Measurements from ENCODE around the gene ELK1. TPM values are rescaled to one million over a fixed set of nuclear protein-coding genes. Genes with fewer than 3 reads are reported as not detected.

ELK1 gene
- total RNA-seq, 1 donor from 2014 or later, result 35.0 TPM

GRCh38 chrX:47643926-47644325, 6.4 kb downstream of the ELK1 start:
- H3K36me3 Mint-ChIP-seq, result peaks cover 29% of the 10 kb centered on the region
- TF ChIP-seq, protein P1, sequence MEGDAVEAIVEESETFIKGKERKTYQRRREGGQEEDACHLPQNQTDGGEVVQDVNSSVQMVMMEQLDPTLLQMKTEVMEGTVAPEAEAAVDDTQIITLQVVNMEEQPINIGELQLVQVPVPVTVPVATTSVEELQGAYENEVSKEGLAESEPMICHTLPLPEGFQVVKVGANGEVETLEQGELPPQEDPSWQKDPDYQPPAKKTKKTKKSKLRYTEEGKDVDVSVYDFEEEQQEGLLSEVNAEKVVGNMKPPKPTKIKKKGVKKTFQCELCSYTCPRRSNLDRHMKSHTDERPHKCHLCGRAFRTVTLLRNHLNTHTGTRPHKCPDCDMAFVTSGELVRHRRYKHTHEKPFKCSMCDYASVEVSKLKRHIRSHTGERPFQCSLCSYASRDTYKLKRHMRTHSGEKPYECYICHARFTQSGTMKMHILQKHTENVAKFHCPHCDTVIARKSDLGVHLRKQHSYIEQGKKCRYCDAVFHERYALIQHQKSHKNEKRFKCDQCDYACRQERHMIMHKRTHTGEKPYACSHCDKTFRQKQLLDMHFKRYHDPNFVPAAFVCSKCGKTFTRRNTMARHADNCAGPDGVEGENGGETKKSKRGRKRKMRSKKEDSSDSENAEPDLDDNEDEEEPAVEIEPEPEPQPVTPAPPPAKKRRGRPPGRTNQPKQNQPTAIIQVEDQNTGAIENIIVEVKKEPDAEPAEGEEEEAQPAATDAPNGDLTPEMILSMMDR (IDR thresholded peaks at IDR 0.05; ENCODE audit: unreplicated experiment), result no peak
- no peaks in the 10 kb centered on the region for H3K27me3 Mint-ChIP-seq (ENCODE audit: low read depth)
- H3K9me3 Mint-ChIP-seq, result peaks cover 28% of the 10 kb centered on the region
- DNase-seq (ENCODE audit: low spot score in 2 of 2, unreplicated experiment in 2 of 2), result no peak
- H3K4me1 Mint-ChIP-seq, result peaks cover 10% of the 10 kb centered on the region
- H3K27ac Mint-ChIP-seq, result no peak overlapping the region
- no peak overlapping the region for H3K4me3 Mint-ChIP-seq

- peaks cover 20% of the 10 kb centered on the region for H3K9me3 Mint-ChIP-seq
Observed at GRCh38 chrX:47638816-47639215, 11.5 kb downstream of the ELK1 start.

DNA sequence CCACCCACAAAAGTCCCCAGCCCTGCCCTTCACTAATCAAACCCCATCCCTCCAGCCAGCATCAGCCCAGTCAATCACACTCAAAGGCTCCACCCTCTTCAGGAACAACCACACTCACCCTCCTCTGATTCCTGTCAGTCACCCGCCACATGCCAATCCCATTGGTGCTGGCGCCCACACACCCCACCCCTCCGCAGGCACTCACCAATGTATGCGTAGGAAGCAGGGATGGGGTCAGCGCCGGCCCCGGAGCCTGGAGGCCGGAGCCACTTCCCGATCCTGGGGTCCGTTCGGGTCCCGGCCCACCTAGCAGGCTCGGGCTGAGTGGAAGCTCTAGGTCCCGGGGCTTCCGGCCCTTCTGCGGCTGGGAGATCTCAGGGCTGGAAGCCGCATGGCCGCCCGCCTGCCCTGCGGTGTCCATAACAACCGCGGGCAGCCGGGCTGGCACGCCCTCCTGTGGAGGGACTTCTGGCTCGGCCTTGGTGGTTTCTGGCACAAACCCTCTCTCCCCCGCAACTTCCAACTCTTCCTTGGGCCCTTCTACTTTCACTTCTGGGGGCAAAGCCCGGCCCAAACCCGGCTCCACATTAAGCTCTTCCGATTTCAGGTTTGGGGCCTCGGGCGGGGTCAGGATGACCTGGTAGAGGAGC, 12.7 kb downstream of the ELK1 start:
- TF ChIP-seq, protein P1 (IDR thresholded peaks at IDR 0.05; ENCODE audit: unreplicated experiment), result no peak
- no peak overlapping the region for H3K27ac Mint-ChIP-seq
- no peak overlapping the region for H3K4me3 Mint-ChIP-seq
- H3K4me1 Mint-ChIP-seq, result no peaks in the 10 kb centered on the region
- no peaks in the 10 kb centered on the region for H3K27me3 Mint-ChIP-seq (ENCODE audit: low read depth)
- H3K9me3 Mint-ChIP-seq, result peaks cover 20% of the 10 kb centered on the region
- H3K36me3 Mint-ChIP-seq, result peaks cover 40% of the 10 kb centered on the region
- DNase-seq (ENCODE audit: low spot score in 2 of 2, unreplicated experiment in 2 of 2), result no peak

More at GRCh38 chrX:47638816-47639215, 11.5 kb downstream of the ELK1 start:
- TF ChIP-seq, protein P1 (IDR thresholded peaks at IDR 0.05; ENCODE audit: unreplicated experiment), result no peak
- DNase-seq (ENCODE audit: low spot score in 2 of 2, unreplicated experiment in 2 of 2), result no peak
- no peak overlapping the region for H3K4me3 Mint-ChIP-seq
- no peak overlapping the region for H3K27ac Mint-ChIP-seq
- H3K27me3 Mint-ChIP-seq (ENCODE audit: low read depth), result no peaks in the 10 kb centered on the region
- no peaks in the 10 kb centered on the region for H3K4me1 Mint-ChIP-seq
- peaks cover 40% of the 10 kb centered on the region for H3K36me3 Mint-ChIP-seq

- no peak for DNase-seq (ENCODE audit: low spot score in 2 of 2, unreplicated experiment in 2 of 2)
- Mint-ChIP-seq H3K4me3 (no peak overlapping the region), H3K9me3 (peaks cover 12% of the 10 kb centered on the region), H3K36me3 (peaks cover 22% of the 10 kb centered on the region), H3K4me1 (no peaks in the 10 kb centered on the region), H3K27ac (no peak overlapping the region), H3K27me3 (ENCODE audit: low read depth) (no peaks in the 10 kb centered on the region)
- TF ChIP-seq, protein P1 (IDR thresholded peaks at IDR 0.05; ENCODE audit: unreplicated experiment), result no peak
Observed at GRCh38 chrX:47634871-47635575, 15.3 kb downstream of the ELK1 start.

GRCh38 chrX:47633689-47634590, 16.4 kb downstream of the ELK1 start:
- Mint-ChIP-seq H3K36me3 (peaks cover 14% of the 10 kb centered on the region), H3K27ac (no peak overlapping the region), H3K4me1 (no peaks in the 10 kb centered on the region), H3K9me3 (peaks cover 5% of the 10 kb centered on the region), H3K4me3 (no peak overlapping the region), H3K27me3 (ENCODE audit: low read depth) (no peaks in the 10 kb centered on the region)
- DNase-seq (ENCODE audit: low spot score in 2 of 2, unreplicated experiment in 2 of 2), result no peak
- TF ChIP-seq, protein P1 (IDR thresholded peaks at IDR 0.05; ENCODE audit: unreplicated experiment), result no peak
